K562 (cell line): Measurements from ENCODE around the gene KARS1. TPM values are rescaled to one million over a fixed set of nuclear protein-coding genes. Genes with fewer than 3 reads are reported as not detected.

Experiments used
- ARHGAP35 ChIP-seq: fragments of 450-650 bp; IDR thresholded peaks from 2 replicates; pipeline ENCODE4 v1.6.1; 2018; ENCODE audit not compliant: partially characterized antibody
- ARID2 ChIP-seq: fragments of 450-650 bp; IDR thresholded peaks from 2 replicates; pipeline ENCODE4 v1.6.1; 2017; ENCODE audit warnings: antibody characterized with exemption, mild to moderate bottlenecking
- BHLHE40 ChIP-seq: IDR thresholded peaks from 2 replicates; pipeline ENCODE4 v1.6.1; 2011; ENCODE audit warnings: low read length, improper control_type of control experiment
- BRD4 ChIP-seq: fragments of 200-600 bp; sonication (generic); IDR thresholded peaks from 2 replicates; pipeline ENCODE4 v1.6.1; 2017; ENCODE audit warnings: inconsistent platforms
- CBFA2T3 ChIP-seq: fragments of 450-650 bp; IDR thresholded peaks from 2 replicates; pipeline ENCODE4 v1.6.1; 2017
- ELF1 ChIP-seq: fragments of 200-800 bp; sonication (Bioruptor generic); IDR thresholded peaks from 2 replicates; pipeline ENCODE4 v1.6.1; 2016; ENCODE audit warnings: missing genetic modification characterization, missing compliant biosample characterization
- FOXK1 ChIP-seq: sonication (generic); formaldehyde crosslinking; IDR thresholded peaks from 2 replicates; pipeline ENCODE4 v1.8.0; 2022; ENCODE audit warnings: missing genetic modification reagents, mild to moderate bottlenecking, borderline replicate concordance
- FOXP1 ChIP-seq: sonication (generic); formaldehyde crosslinking; IDR thresholded peaks from 2 replicates; pipeline ENCODE4 v1.8.0; 2022; ENCODE audit warnings: mild to moderate bottlenecking, missing genetic modification reagents
- GABPB1 ChIP-seq: sonication (generic); formaldehyde crosslinking; IDR thresholded peaks from 2 replicates; pipeline ENCODE4 v1.8.0; 2022; ENCODE audit warnings: mild to moderate bottlenecking, missing genetic modification reagents
- HBP1 ChIP-seq: fragments of 450-650 bp; formaldehyde crosslinking; IDR thresholded peaks from 2 replicates; pipeline ENCODE4 v1.4.0; 2022; ENCODE audit warnings: missing genetic modification characterization
- KAT8 ChIP-seq: fragments of 450-650 bp; IDR thresholded peaks from 2 replicates; pipeline ENCODE4 v1.6.1; 2016; ENCODE audit warnings: low read depth, mild to moderate bottlenecking
- KLF10 ChIP-seq: fragments of 250-450 bp; sonication (Bioruptor Pico); IDR thresholded peaks from 2 replicates; pipeline ENCODE4 v1.6.1; 2021; ENCODE audit warnings: matching md5 sums
- L3MBTL2 ChIP-seq: fragments of 450-650 bp; IDR thresholded peaks from 2 replicates; pipeline ENCODE4 v1.6.1; 2016; ENCODE audit warnings: mild to moderate bottlenecking, moderate library complexity
- MTA1 ChIP-seq: fragments of 450-650 bp; IDR thresholded peaks from 2 replicates; pipeline ENCODE4 v1.6.1; 2017; ENCODE audit warnings: borderline replicate concordance
- MTA2 ChIP-seq: fragments of 450-650 bp; IDR thresholded peaks from 2 replicates; pipeline ENCODE4 v1.6.1; 2016; ENCODE audit warnings: low read depth
- MTA3 ChIP-seq: fragments of 450-650 bp; formaldehyde crosslinking; IDR thresholded peaks from 2 replicates; pipeline ENCODE4 v1.6.1; 2017; ENCODE audit warnings: mild to moderate bottlenecking, borderline replicate concordance
- PRMT5 ChIP-seq: sonication (generic); formaldehyde crosslinking; IDR thresholded peaks from 2 replicates; pipeline ENCODE4 v1.5.0; 2020; ENCODE audit warnings: missing genetic modification reagents
- PRPF4 ChIP-seq: fragments of 200-400 bp; formaldehyde crosslinking; IDR thresholded peaks from one replicate; pipeline ENCODE4 v1.6.1; 2017; ENCODE audit warnings: low read length, low read depth, mild to moderate bottlenecking; ENCODE audit not compliant: insufficient read depth, poor library complexity, severe bottlenecking
- RAD21 ChIP-seq, 2 experiments: fragments of 250-450 bp in 1 of 2; fragments of 450-650 bp in 1 of 2; sonication (Bioruptor Pico) in 1 of 2; formaldehyde crosslinking in 1 of 2; IDR thresholded peaks in 1 of 2; conservative IDR thresholded peaks in 1 of 2; 2 replicates each; pipeline versions ENCODE4 v1.4.0 to v1.8.0; 2020 to 2022; ENCODE audit warnings: mild to moderate bottlenecking in 2 of 2, moderate library complexity in 1 of 2
- RNF219 ChIP-seq: fragments of 250-450 bp; sonication (Bioruptor Pico); IDR thresholded peaks from 2 replicates; pipeline ENCODE4 v1.5.0; 2022; ENCODE audit warnings: mild to moderate bottlenecking
- STAT5B ChIP-seq: fragments of 250-450 bp; sonication (Bioruptor Pico); IDR thresholded peaks from 2 replicates; pipeline ENCODE4 v1.8.0; 2021; ENCODE audit warnings: mild to moderate bottlenecking, inconsistent platforms
- ZEB2 ChIP-seq: fragments of 450-650 bp; IDR thresholded peaks from 2 replicates; pipeline ENCODE4 v1.6.1; 2016
- ZFP1 ChIP-seq: fragments of 450-650 bp; formaldehyde crosslinking; IDR thresholded peaks from 2 replicates; pipeline ENCODE4 v1.4.0; 2020; ENCODE audit warnings: mild to moderate bottlenecking, mixed read lengths
- polyA plus RNA-seq, 8 experiments: library from polyadenylated mRNA; depleted of rRNA in 4 of 8; stranded (reverse) in 5 of 8; unstranded in 3 of 8; fragments of >200 nt; fragmentation: Nextera tagmentation in 2 of 8; fragmentation: Illumina TruSeq in 1 of 8; extraction: Ambion mirVana in 2 of 8; extraction: Trizol in 1 of 8; gene quantifications; 2 replicates each; pipeline versions ENCODE4 v1.2.1 to v1.2.3, GENCODE V29; 2011 to 2014; ENCODE audit warnings: inconsistent platforms in 1 of 8, missing spikeins in 1 of 8
- total RNA-seq, 7 experiments: library from RNA; depleted of rRNA in 6 of 7; stranded (reverse); fragments of >200 nt in 6 of 7; fragmentation: Illumina TruSeq in 2 of 7; extraction: Trizol in 2 of 7; gene quantifications; 2 replicates each; pipeline versions ENCODE4 v1.2.1 to v1.2.3, GENCODE V29; 2011 to 2021; ENCODE audit warnings: low replicate concordance in 1 of 7
- TF ChIP-seq, protein P1 (sequence below): fragments of 250-450 bp; sonication (Bioruptor Pico); IDR thresholded peaks from 2 replicates; pipeline ENCODE4 v1.8.0; 2022; ENCODE audit warnings: inconsistent platforms
- TF ChIP-seq, protein P2 (sequence below): sonication (generic); formaldehyde crosslinking; IDR thresholded peaks from 2 replicates; pipeline ENCODE4 v1.8.1; 2022; ENCODE audit warnings: missing genetic modification reagents

KARS1 gene
- total and polyA plus RNA-seq, 9 of the 15 experiments (the other 6 are each of a cell fraction or from before 2014, with no cell fraction given), result 223 to 386 (median 304) TPM

DNA sequence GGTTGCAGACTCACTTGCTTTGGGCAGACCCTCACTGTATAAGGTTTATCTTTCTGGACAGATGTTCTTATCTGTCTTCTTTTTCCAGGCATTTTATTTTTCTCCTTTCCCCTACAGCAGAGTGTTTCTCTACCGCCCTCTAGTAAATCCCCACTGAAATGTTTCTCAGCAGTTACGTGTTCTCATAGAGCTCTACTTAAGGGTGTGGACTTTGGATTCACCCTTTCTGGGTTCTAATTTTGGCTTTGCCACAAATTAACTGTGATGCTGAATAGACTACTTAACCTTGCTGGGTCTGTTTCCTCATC, 26.3 kb downstream of the KARS1 start (continued):
- TF ChIP-seq FOXP1 (CRISPR knock-in tag) (no peak), CBFA2T3 (peak; percentile 95), KLF10 (CRISPR knock-in tag) (no peak), ARHGAP35 (no peak), ZFP1 (no peak), ZEB2 (peak; percentile 30; the same call in 1 of the 2 replicates), KAT8 (no peak), MTA2 (peak; percentile 92), STAT5B (CRISPR knock-in tag) (no peak), PRMT5 (no peak), FOXK1 (CRISPR knock-in tag) (no peak), RAD21 (CRISPR knock-in tag; conservative IDR thresholded peaks at IDR 0.05 in 1 of 2, IDR thresholded peaks at IDR 0.05 in 1 of 2) (peak; percentile 77 to 87), GABPB1 (CRISPR knock-in tag) (no peak), MTA3 (no peak; the same call in 1 of the 2 replicates), L3MBTL2 (no peak), HBP1 (CRISPR knock-in tag) (0 out of 2 replicates have a peak, but pooled peaks have one; percentile 76), BHLHE40 (no peak), ELF1 (tag) (no peak), RNF219 (no peak), BRD4 (no peak), PRPF4 (no peak), MTA1 (peak; percentile 24; the same call in 1 of the 2 replicates), ARID2 (peak; percentile 51; the same call in 1 of the 2 replicates)
- TF ChIP-seq, protein P1, sequence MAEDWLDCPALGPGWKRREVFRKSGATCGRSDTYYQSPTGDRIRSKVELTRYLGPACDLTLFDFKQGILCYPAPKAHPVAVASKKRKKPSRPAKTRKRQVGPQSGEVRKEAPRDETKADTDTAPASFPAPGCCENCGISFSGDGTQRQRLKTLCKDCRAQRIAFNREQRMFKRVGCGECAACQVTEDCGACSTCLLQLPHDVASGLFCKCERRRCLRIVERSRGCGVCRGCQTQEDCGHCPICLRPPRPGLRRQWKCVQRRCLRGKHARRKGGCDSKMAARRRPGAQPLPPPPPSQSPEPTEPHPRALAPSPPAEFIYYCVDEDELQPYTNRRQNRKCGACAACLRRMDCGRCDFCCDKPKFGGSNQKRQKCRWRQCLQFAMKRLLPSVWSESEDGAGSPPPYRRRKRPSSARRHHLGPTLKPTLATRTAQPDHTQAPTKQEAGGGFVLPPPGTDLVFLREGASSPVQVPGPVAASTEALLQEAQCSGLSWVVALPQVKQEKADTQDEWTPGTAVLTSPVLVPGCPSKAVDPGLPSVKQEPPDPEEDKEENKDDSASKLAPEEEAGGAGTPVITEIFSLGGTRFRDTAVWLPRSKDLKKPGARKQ (CRISPR knock-in tag), result no peak
- TF ChIP-seq, protein P2, sequence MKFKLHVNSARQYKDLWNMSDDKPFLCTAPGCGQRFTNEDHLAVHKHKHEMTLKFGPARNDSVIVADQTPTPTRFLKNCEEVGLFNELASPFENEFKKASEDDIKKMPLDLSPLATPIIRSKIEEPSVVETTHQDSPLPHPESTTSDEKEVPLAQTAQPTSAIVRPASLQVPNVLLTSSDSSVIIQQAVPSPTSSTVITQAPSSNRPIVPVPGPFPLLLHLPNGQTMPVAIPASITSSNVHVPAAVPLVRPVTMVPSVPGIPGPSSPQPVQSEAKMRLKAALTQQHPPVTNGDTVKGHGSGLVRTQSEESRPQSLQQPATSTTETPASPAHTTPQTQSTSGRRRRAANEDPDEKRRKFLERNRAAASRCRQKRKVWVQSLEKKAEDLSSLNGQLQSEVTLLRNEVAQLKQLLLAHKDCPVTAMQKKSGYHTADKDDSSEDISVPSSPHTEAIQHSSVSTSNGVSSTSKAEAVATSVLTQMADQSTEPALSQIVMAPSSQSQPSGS (CRISPR knock-in tag), result no peak
